Mucosa of rectum (tissue), 2 donors: ENCODE measurements around the gene NME7.

ENCODE experiments used
- H3K27ac ChIP-seq, 2 donors: one replicate each; pipeline ENCODE4 v1.7.0; 2013; ENCODE audit warnings: inconsistent platforms in 2 of 2, low read depth in 2 of 2, low read length in 2 of 2
- H3K27me3 ChIP-seq, 2 donors: one replicate each; pipeline ENCODE4 v1.7.0; 2013; ENCODE audit warnings: low read length in 2 of 2; ENCODE audit not compliant: control insufficient read depth in 2 of 2, insufficient read depth in 2 of 2
- H3K36me3 ChIP-seq, 2 donors: one replicate each; pipeline ENCODE4 v1.7.0; 2013; ENCODE audit warnings: low read length in 2 of 2; ENCODE audit not compliant: control insufficient read depth in 2 of 2, insufficient read depth in 2 of 2
- H3K4me1 ChIP-seq, 2 donors: one replicate each; pipeline ENCODE4 v1.7.0; 2013; ENCODE audit warnings: low read length in 2 of 2, mild to moderate bottlenecking in 1 of 2; ENCODE audit not compliant: control insufficient read depth in 2 of 2, insufficient read depth in 2 of 2
- H3K4me3 ChIP-seq, 2 donors: one replicate each; pipeline ENCODE4 v1.7.0; 2013; ENCODE audit warnings: low read length in 2 of 2
- H3K9ac ChIP-seq, 2 donors: one replicate each; pipeline ENCODE4 v1.7.0; 2013; ENCODE audit warnings: low read length in 2 of 2, low read depth in 1 of 2, mild to moderate bottlenecking in 1 of 2
- H3K9me3 ChIP-seq, 2 donors: one replicate each; pipeline ENCODE4 v1.7.0; 2013; ENCODE audit warnings: low read length in 2 of 2; ENCODE audit not compliant: control insufficient read depth in 2 of 2
- donor health status: healthy.
- donor health status: Normal muscosa, but diverticular disease.

The NME7 gene

DNA sequence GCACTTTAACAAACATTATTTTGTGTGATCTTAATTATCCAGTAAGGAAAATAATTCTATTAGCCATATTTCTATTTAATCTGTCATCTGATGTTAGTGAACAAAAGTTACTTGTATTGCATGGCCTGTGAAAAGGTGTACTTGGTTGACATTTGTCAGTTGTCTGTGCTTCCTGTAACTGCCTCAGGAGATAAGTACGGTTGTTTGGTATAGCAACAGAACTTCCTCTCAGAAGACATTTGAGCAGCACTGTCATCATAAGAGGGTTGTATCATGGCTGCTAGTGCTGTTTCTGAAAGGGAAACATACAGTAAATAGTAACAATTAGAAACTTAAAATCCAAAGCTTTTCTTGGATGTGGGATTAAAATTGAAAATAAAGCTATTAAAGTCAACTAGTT lies 3.8 kb upstream of the NME7 start:
- Histone ChIP-seq H3K27ac (no peak overlapping the region), H3K4me1 (peaks cover 6 to 13% of the 10 kb centered on the region in 2 donors)

DNA sequence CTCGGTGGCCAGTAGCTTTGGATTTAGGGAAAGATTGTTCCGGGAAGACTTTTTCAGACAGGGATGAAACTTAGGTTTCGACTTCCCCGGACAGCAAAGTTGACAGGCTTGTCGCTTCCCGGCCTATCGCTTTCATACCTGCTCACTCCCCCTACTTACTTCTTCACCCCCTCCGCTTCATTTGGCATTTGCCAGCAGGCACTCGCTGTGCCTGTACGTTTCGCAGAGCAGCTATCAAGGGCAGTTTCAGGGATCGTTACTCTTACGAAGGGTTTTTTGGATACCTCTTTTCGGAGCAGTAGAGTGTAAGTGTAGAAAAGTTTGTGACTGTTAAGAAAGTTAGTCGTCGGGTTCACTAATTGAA lies 791 bp upstream of the NME7 start:
- H3K9me3 ChIP-seq = no peaks in the 10 kb centered on the region
- peak overlapping the region; percentile 78 to 89 for H3K9ac ChIP-seq
- H3K27ac ChIP-seq = peak overlapping the region; percentile 81 to 89
- no peaks in the 10 kb centered on the region for H3K27me3 ChIP-seq
- peak overlapping the region; percentile 98 to 100 for H3K4me3 ChIP-seq
- peaks cover 14 to 21% of the 10 kb centered on the region in 2 donors for H3K36me3 ChIP-seq
- H3K4me1 ChIP-seq = peaks cover 6 to 13% of the 10 kb centered on the region in 2 donors

More for the DNA sequence above, 3.8 kb upstream of the NME7 start:
- H3K36me3 ChIP-seq = peaks cover 18 to 23% of the 10 kb centered on the region in 2 donors
- no peaks in the 10 kb centered on the region for H3K27me3 ChIP-seq
- no peaks in the 10 kb centered on the region for H3K9me3 ChIP-seq
- no peak overlapping the region for H3K4me3 ChIP-seq
- H3K9ac ChIP-seq = no peak overlapping the region

GRCh38 chr1:169367096-169367685 lies 406 bp downstream of the NME7 start:
- Histone ChIP-seq H3K27me3 (no peaks in the 10 kb centered on the region), H3K4me1 (peaks cover 6 to 13% of the 10 kb centered on the region in 2 donors), H3K4me3 (peak overlapping the region; percentile 98 to 100), H3K27ac (peak overlapping the region; percentile 49 to 50), H3K9me3 (no peaks in the 10 kb centered on the region), H3K36me3 (peaks cover 10 to 16% of the 10 kb centered on the region in 2 donors), H3K9ac (peak overlapping the region; percentile 54 to 60)

DNA sequence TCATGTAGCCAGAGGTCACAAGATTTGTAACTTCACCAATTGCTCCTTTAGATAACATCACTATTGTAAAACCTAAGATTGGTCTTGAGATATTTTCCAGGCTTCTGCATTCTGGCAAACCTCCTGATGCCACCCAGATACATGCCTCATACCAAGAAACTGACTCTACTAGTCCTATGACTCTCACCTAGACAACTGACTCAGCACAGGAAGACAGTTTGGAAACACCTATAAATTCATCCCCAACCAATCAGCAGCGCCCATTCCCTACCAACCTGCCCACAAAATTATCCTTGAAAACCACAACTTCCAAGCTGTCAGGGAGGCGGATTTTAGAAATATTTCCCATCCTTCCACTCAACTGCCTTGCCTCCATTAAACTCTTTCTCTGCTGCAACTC lies 2.6 kb downstream of the NME7 start:
- Histone ChIP-seq H3K4me1 (peaks cover 6 to 13% of the 10 kb centered on the region in 2 donors), H3K4me3 (no peak overlapping the region), H3K36me3 (peaks cover 2 to 3% of the 10 kb centered on the region in 2 donors), H3K9ac (no peak overlapping the region), H3K27ac (no peak overlapping the region), H3K9me3 (no peaks in the 10 kb centered on the region), H3K27me3 (no peaks in the 10 kb centered on the region)

DNA sequence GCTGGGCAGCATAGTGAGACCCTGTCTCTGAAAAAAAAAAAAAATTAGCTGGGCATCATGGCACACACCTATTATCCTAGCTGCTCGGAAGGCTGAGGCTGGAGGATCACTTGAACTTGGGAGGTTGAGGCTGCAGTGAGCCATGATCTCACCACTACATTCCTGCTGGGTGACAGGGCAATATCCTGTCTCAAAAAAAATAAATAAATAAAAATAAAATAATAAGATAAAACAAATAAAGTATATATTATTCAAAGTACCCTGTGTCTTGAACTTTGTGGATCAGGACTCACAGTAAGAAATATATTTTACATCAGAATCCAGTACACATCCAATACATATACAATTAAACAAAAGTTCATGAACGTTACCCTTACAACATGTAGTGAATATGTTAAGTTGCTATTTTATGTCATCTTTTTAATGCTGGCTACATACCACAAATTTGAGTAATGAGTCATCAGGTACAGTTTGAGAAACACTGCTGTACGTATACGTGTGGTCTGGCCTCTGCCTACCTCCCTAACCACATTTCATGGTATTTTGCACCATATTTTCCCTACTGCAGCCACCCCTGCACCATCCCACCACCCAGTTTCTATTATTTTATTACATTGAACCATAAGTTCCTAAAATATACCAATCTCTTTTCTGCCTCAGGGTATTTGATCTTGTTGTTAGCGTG lies 4.4 kb downstream of the NME7 start:
- H3K9me3 ChIP-seq = no peaks in the 10 kb centered on the region
- no peaks in the 10 kb centered on the region for H3K27me3 ChIP-seq
- no peaks in the 10 kb centered on the region for H3K36me3 ChIP-seq
- no peak overlapping the region for H3K9ac ChIP-seq
- H3K4me1 ChIP-seq = peaks cover 4 to 6% of the 10 kb centered on the region in 2 donors
- H3K27ac ChIP-seq = no peak overlapping the region
- no peak overlapping the region for H3K4me3 ChIP-seq

- H3K27me3 ChIP-seq = no peaks in the 10 kb centered on the region
- H3K4me1 ChIP-seq = no peaks in the 10 kb centered on the region
- H3K9me3 ChIP-seq = no peaks in the 10 kb centered on the region
- no peak overlapping the region for H3K4me3 ChIP-seq
- H3K9ac ChIP-seq = no peak overlapping the region
- H3K36me3 ChIP-seq = no peaks in the 10 kb centered on the region
- H3K27ac ChIP-seq = no peak overlapping the region
Observed at GRCh38 chr1:169361281-169361680, 6.3 kb downstream of the NME7 start.

- Histone ChIP-seq H3K4me1 (no peaks in the 10 kb centered on the region), H3K36me3 (no peaks in the 10 kb centered on the region), H3K9me3 (no peaks in the 10 kb centered on the region)
Observed at GRCh38 chr1:169360415-169360814, 7.2 kb downstream of the NME7 start.

DNA sequence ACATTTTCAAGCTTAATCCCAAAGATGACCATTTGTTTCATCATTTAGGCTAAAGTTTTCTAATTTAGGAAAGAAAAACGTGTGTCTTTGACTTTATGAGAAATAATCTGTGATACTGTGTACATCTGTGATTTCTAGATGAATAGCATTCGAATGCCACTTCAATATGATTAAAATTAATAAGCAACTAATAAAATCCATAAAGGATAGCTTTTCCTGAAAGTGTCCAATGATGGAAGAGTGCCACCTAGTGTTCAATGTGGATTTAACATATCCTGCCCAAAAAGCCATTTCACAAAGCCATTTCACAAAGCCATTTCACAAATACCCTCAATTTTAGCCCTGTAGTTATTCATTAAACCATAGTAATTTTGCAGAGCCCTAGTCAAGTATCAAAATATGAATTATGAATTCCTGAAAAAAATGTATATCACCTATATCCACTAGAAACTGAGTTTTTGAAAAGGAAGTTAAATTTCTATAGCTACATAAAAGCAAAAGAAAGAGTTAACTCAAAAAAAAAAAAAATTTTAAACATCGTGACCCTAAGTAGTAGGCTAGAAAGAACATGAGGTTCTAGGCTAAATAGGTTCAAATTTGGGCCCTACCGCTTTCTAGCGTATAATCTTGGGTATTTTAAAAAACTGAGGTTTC lies 19.1 kb downstream of the NME7 start:
- no peaks in the 10 kb centered on the region for H3K36me3 ChIP-seq
- H3K4me3 ChIP-seq = no peak overlapping the region
- H3K9me3 ChIP-seq = no peaks in the 10 kb centered on the region
- H3K4me1 ChIP-seq = no peaks in the 10 kb centered on the region
- H3K27me3 ChIP-seq = no peaks in the 10 kb centered on the region
- H3K9ac ChIP-seq = no peak overlapping the region
- H3K27ac ChIP-seq = no peak overlapping the region

More at GRCh38 chr1:169360415-169360814, 7.2 kb downstream of the NME7 start:
- Histone ChIP-seq H3K9ac (no peak overlapping the region), H3K27ac (no peak overlapping the region), H3K4me3 (no peak overlapping the region), H3K27me3 (no peaks in the 10 kb centered on the region)

DNA sequence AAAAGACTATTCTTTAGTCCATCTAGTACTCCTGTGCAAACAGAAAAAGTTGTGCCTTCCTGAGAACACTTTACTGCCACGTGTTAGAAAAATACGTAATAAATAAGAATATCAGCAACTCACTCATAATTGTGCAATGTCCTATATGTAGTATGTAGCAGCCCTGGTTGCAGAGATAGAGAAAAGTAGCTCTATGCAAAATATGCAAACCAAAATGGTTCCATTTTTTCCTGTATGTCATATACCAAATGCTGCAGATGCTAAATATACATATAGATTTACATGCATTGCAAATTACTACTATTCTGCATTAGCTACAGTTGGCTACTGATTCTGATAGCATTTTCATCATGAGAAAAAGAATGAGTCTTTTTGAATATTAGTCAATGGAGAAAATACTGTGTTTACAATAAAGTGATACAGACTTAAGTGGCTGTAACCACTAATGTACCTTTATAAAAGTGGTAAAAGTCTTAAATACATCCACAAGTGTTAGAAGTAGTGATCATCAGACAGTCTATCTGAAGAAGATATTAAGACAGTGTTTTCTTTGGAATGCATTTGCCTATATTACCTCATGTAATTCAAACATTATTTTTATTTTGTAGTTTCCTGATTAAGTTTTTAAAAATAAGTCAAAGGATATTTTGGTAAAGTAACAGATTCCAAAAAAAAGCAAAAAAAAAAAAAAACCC lies 19.8 kb downstream of the NME7 start:
- no peaks in the 10 kb centered on the region for H3K36me3 ChIP-seq
- no peak overlapping the region for H3K4me3 ChIP-seq
- H3K9ac ChIP-seq = no peak overlapping the region
- no peaks in the 10 kb centered on the region for H3K27me3 ChIP-seq
- H3K27ac ChIP-seq = no peak overlapping the region
- H3K9me3 ChIP-seq = no peaks in the 10 kb centered on the region
- no peaks in the 10 kb centered on the region for H3K4me1 ChIP-seq
